Trophoblast cell (in vitro differentiated cells and primary cell): ENCODE results near the gene NUDT4B.
"Not testable (repeated sequence)": the region's sequence is repeated elsewhere in the genome, so short reads cannot be mapped to it uniquely, and the experiment has no call there.

Source experiments
- DNase-seq, 2 donors: peaks; one replicate each; pipeline ENCODE4 v3.0.0-alpha.2; 2016
- H2AFZ ChIP-seq: 2 replicates; pipeline ENCODE4 v1.6.1; 2013; ENCODE audit warnings: low read length, moderate library complexity, mild to moderate bottlenecking; ENCODE audit not compliant: insufficient read depth, poor library complexity
- H2AK5ac ChIP-seq: 2 replicates; pipeline ENCODE4 v1.6.1; 2013; ENCODE audit warnings: mild to moderate bottlenecking, low read length
- H2BK120ac ChIP-seq: 2 replicates; pipeline ENCODE4 v1.6.1; 2013; ENCODE audit warnings: low read length, mild to moderate bottlenecking, moderate library complexity; ENCODE audit not compliant: insufficient read depth, poor library complexity
- H2BK12ac ChIP-seq: 2 replicates; pipeline ENCODE4 v1.6.1; 2013; ENCODE audit warnings: mild to moderate bottlenecking, low read length, moderate library complexity
- H2BK5ac ChIP-seq: 2 replicates; pipeline ENCODE4 v1.6.1; 2013; ENCODE audit warnings: low read length, low read depth, moderate library complexity, mild to moderate bottlenecking; ENCODE audit not compliant: poor library complexity
- H3K14ac ChIP-seq: 2 replicates; pipeline ENCODE4 v1.6.1; 2013; ENCODE audit warnings: mild to moderate bottlenecking, low read length
- H3K18ac ChIP-seq: 2 replicates; pipeline ENCODE4 v1.6.1; 2013; ENCODE audit warnings: mild to moderate bottlenecking, low read length
- H3K23ac ChIP-seq: 2 replicates; pipeline ENCODE4 v1.6.1; 2013; ENCODE audit warnings: low read length
- H3K27ac ChIP-seq: 2 replicates; pipeline ENCODE4 v1.5.1; 2013; ENCODE audit warnings: low read depth, mild to moderate bottlenecking, inconsistent platforms, low read length, moderate library complexity
- H3K27me3 ChIP-seq: 2 replicates; pipeline ENCODE4 v1.6.1; 2013; ENCODE audit warnings: inconsistent platforms, mild to moderate bottlenecking, low read length, moderate library complexity; ENCODE audit not compliant: insufficient read depth
- H3K36me3 ChIP-seq, 2 experiments: 1 replicate in 1 of 2; 2 replicates in 1 of 2; pipeline ENCODE4 v1.6.1; 2013; ENCODE audit warnings: low read length in 2 of 2, mild to moderate bottlenecking in 2 of 2, moderate library complexity in 1 of 2; ENCODE audit not compliant: insufficient read depth in 2 of 2, control insufficient read depth in 1 of 2
- H3K4ac ChIP-seq: 2 replicates; pipeline ENCODE4 v1.6.1; 2013; ENCODE audit warnings: low read depth, mild to moderate bottlenecking, low read length, moderate library complexity
- H3K4me1 ChIP-seq, 2 experiments: 1 replicate in 1 of 2; 2 replicates in 1 of 2; pipeline ENCODE4 v1.6.1; 2013; ENCODE audit warnings: low read length in 2 of 2, mild to moderate bottlenecking in 2 of 2, moderate library complexity in 1 of 2; ENCODE audit not compliant: insufficient read depth in 2 of 2, control insufficient read depth in 1 of 2
- H3K4me2 ChIP-seq: 2 replicates; pipeline ENCODE4 v1.6.1; 2013; ENCODE audit warnings: inconsistent platforms, mild to moderate bottlenecking, low read length, moderate library complexity
- H3K4me3 ChIP-seq: 2 replicates; pipeline ENCODE4 v1.5.1; 2013; ENCODE audit warnings: mild to moderate bottlenecking, low read depth, low read length, inconsistent platforms
- H3K79me1 ChIP-seq: one replicate; pipeline ENCODE4 v1.6.1; 2013; ENCODE audit warnings: low read length
- H3K79me2 ChIP-seq: 2 replicates; pipeline ENCODE4 v1.6.1; 2013; ENCODE audit warnings: low read length, mild to moderate bottlenecking; ENCODE audit not compliant: control insufficient read depth, insufficient read depth, poor library complexity
- H3K9ac ChIP-seq: 2 replicates; pipeline ENCODE4 v1.6.1; 2013; ENCODE audit warnings: mild to moderate bottlenecking, low read length
- H3K9me3 ChIP-seq: 2 replicates; pipeline ENCODE4 v1.6.1; 2013; ENCODE audit warnings: low read depth, mild to moderate bottlenecking, control low read depth, inconsistent platforms, low read length; ENCODE audit not compliant: insufficient read depth
- H4K12ac ChIP-seq: 2 replicates; pipeline ENCODE4 v1.6.1; 2013; ENCODE audit warnings: low read depth, mild to moderate bottlenecking, low read length, moderate library complexity
- H4K8ac ChIP-seq: 2 replicates; pipeline ENCODE4 v1.6.1; 2013; ENCODE audit warnings: low read depth, mild to moderate bottlenecking, low read length, moderate library complexity
- H4K91ac ChIP-seq: one replicate; pipeline ENCODE4 v1.6.1; 2013; ENCODE audit warnings: low read depth, mild to moderate bottlenecking, low read length, moderate library complexity
- WGBS: extraction: QIAGEN DNeasy Blood & Tissue Kit; methylation state at CpG from one replicate; pipeline ENCODE4 v1.1.7; 2013; ENCODE audit warnings: missing lambda C conversion rate; ENCODE audit not compliant: insufficient read length, insufficient coverage; ENCODE audit errors: extremely low coverage; 5-methylcytosine and 5-hydroxymethylcytosine counted together

NUDT4B gene

DNA sequence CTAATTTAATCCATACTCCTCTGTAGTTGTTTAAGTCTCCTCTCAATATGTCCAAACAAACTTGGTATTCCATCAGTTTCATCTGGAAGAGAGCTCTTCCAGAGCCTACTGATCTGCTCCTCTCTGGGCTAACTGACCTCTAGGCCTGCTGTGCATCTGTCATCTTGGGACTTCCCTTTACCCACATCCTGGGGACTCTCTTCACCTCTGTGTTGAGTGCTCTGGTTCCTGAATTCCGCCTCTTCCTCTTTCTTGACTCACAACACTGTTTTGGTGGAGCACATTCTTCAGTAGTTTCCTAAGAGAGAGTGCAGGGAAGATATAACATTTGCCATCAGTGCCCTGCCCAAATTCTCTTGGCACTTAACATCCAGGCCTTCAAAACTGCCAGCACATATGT, 13.0 kb upstream of the NUDT4B start:
- not testable (repeated sequence) for H3K79me2 ChIP-seq, H3K18ac ChIP-seq, H3K4me1 ChIP-seq, H3K36me3 ChIP-seq, DNase-seq, H3K14ac ChIP-seq, H3K9me3 ChIP-seq, H3K27ac ChIP-seq, H3K9ac ChIP-seq, H4K8ac ChIP-seq, H2AK5ac ChIP-seq, H3K23ac ChIP-seq, H2BK5ac ChIP-seq, H2AFZ ChIP-seq, H2BK120ac ChIP-seq, H3K27me3 ChIP-seq, H3K4me3 ChIP-seq, H3K4me2 ChIP-seq, H4K12ac ChIP-seq, H2BK12ac ChIP-seq, H3K79me1 ChIP-seq, H3K4ac ChIP-seq, H4K91ac ChIP-seq
- WGBS = no CpG with 5 or more reads among the region's 1 CpG

DNA sequence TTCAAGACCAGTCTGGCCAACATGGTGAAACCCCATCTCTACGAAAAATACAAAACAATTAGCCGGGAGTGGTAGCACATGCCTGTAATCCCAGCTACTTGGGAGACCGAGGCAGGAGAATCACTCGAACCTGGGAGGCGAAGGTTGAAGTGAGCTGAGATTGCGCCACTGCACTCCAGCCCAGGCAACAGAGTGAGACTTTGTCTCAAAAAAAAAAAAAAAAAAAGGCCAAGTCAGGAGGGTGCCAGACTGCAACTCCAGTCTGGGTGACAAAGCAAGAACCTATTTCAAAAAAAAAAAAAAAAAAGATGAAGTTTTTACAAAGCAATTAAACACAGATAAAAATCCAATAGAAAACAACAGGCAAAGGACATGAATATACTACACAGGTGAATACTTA, 9.9 kb upstream of the NUDT4B start:
- no CpG with 5 or more reads among the region's 6 CpGs for WGBS
- H3K23ac ChIP-seq = not testable (repeated sequence)

DNA sequence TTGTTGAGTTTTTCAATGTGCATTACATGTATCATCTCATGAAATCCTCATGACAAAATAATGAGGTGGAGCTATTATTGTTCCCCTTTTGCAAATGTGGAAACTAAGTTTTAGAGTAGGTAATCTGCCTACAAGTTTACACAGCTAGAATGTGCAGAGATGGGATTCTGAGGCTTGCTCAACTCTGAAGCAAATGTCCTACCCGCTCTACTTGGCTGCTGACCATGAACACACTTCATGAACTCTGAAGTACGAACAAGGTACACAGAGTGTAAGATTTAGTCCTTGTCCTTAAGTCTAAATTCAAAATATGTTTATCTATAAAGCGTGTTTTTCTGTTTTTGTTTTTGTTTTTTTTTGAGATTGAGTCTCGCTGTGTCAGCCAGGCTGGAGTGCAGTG, 5.4 kb upstream of the NUDT4B start:
- H2BK12ac ChIP-seq, H2BK120ac ChIP-seq, H3K79me1 ChIP-seq: not testable (repeated sequence)

More for the DNA sequence above, 9.9 kb upstream of the NUDT4B start:
- H2AK5ac ChIP-seq, H3K4me2 ChIP-seq, H3K27me3 ChIP-seq, H3K14ac ChIP-seq, H3K36me3 ChIP-seq, H4K8ac ChIP-seq, H3K9ac ChIP-seq, H3K27ac ChIP-seq, H3K79me1 ChIP-seq, DNase-seq, H2BK120ac ChIP-seq, H3K18ac ChIP-seq, H2AFZ ChIP-seq, H4K91ac ChIP-seq, H2BK5ac ChIP-seq, H3K4me1 ChIP-seq, H3K4ac ChIP-seq, H4K12ac ChIP-seq, H3K4me3 ChIP-seq, H2BK12ac ChIP-seq, H3K79me2 ChIP-seq, H3K9me3 ChIP-seq: not testable (repeated sequence)

DNA sequence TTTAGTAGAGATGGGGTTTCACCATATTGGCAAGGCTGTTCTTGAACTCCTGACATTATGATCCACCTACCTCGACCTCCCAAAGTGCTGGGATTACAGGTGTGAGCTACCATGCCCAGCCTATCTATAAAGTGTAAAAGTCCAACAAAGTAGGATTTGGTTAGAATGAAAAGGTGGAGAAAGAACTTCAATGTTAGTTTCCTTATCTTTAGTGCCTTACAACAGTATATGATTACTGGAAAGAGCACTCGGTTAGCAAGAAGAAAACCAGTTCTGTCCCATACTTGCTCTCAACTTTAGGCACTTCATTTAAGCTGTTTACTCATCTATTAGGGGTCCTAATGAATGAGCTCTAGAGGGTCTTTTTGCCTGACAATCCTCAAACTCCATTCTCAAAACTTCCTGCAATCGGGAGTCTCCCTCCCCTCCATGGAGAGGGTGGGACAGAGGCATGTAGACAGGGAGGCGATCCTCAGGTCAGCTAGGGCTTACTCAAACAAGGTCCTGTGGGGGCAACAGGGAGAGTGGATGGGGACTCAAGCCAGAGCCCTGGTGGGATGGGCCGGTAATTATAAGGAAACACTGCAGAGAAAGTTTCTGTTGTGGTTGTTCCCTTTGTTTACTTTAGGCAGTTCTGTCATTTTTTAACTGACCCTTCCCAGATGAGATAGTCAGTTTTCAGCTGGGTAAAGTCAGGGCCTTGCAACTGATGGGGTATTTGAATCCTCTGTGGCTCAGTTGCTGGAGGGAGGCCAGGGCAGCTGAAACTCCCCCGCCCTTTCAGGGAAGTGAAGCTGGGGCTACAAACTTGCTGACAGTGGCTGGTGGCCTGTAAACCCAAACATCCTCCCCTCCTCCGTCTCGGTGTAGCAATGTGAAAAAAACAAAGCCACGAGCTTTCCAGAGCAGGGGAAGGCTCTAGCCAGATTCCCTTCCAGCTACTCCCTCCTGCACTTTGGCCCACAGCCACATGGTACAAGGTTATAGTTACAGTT, 4.6 kb upstream of the NUDT4B start:
- H3K27ac ChIP-seq, H3K4me3 ChIP-seq: not testable (repeated sequence)
- WGBS = no CpG with 5 or more reads among the region's 9 CpGs

More for the DNA sequence above, 5.4 kb upstream of the NUDT4B start:
- not testable (repeated sequence) for H3K23ac ChIP-seq, H3K27me3 ChIP-seq, H3K14ac ChIP-seq, H2BK5ac ChIP-seq, H3K79me2 ChIP-seq, H2AFZ ChIP-seq, DNase-seq, H3K4ac ChIP-seq, H4K8ac ChIP-seq, H4K91ac ChIP-seq, H3K4me1 ChIP-seq, H4K12ac ChIP-seq, H3K18ac ChIP-seq, H3K4me2 ChIP-seq, H3K27ac ChIP-seq, H3K36me3 ChIP-seq, H3K9ac ChIP-seq, H3K4me3 ChIP-seq, H2AK5ac ChIP-seq, H3K9me3 ChIP-seq
- WGBS = no CpG with 5 or more reads among the region's 4 CpGs

More for the DNA sequence above, 4.6 kb upstream of the NUDT4B start:
- not testable (repeated sequence) for H2BK120ac ChIP-seq, H3K27me3 ChIP-seq, H3K14ac ChIP-seq, DNase-seq, H3K23ac ChIP-seq, H4K91ac ChIP-seq, H4K12ac ChIP-seq, H4K8ac ChIP-seq, H3K9me3 ChIP-seq, H3K4me1 ChIP-seq, H3K36me3 ChIP-seq, H2AK5ac ChIP-seq, H3K4me2 ChIP-seq, H3K79me1 ChIP-seq, H2BK5ac ChIP-seq, H3K18ac ChIP-seq, H3K4ac ChIP-seq, H3K79me2 ChIP-seq, H2BK12ac ChIP-seq, H2AFZ ChIP-seq, H3K9ac ChIP-seq
